H1 (cell line): Measurements from ENCODE around the gene FITM1. TPM values are rescaled to one million over a fixed set of nuclear protein-coding genes. Genes with fewer than 3 reads are reported as not detected.

Source experiments
- ASH2L ChIP-seq: fragments of 200-600, 300-600 bp; sonication (generic); IDR thresholded peaks from one replicate; pipeline ENCODE4 v1.7.1; 2017; ENCODE audit warnings: low read length
- EGR1 ChIP-seq: IDR thresholded peaks from 2 replicates; pipeline ENCODE4 v1.6.1; 2011; ENCODE audit warnings: low read depth, low read length, borderline replicate concordance
- HDAC2 ChIP-seq, 2 experiments: fragments of 300-600 bp in 1 of 2; sonication (generic) in 1 of 2; IDR thresholded peaks; 2 replicates each; pipeline ENCODE4 v1.6.1; 2011 to 2012; ENCODE audit warnings: low read depth in 2 of 2, low read length in 2 of 2, mild to moderate bottlenecking in 2 of 2, moderate library complexity in 2 of 2, borderline replicate concordance in 1 of 2, inconsistent platforms in 1 of 2
- PHF8 ChIP-seq: fragments of 200-600 bp; sonication (generic); conservative IDR thresholded peaks from 2 replicates; pipeline ENCODE4 v1.7.1; 2012; ENCODE audit warnings: low read depth, mild to moderate bottlenecking, inconsistent platforms, low read length, moderate library complexity
- polyA plus RNA-seq, 7 experiments: library from polyadenylated mRNA; depleted of rRNA in 3 of 7; stranded (reverse) in 5 of 7; unstranded in 2 of 7; fragments of >200 nt in 5 of 7; fragments of 200-250 nt in 2 of 7; gene quantifications; 1 replicate in 5 of 7; 2 replicates in 1 of 7; 4 replicates in 1 of 7; pipeline versions ENCODE4 v1.2.1 to v1.2.3, GENCODE V29; 2011 to 2013; ENCODE audit warnings: missing spikeins in 2 of 7, mixed read lengths in 2 of 7
- total RNA-seq: library from RNA; stranded (reverse); fragmentation: NEBNext Ultra II Directional; extraction: Animal tissue kit (Norgen Biotek cat#: 25700); gene quantifications from 2 replicates; pipeline ENCODE4 v1.2.1, GENCODE V29; 2021
- TF ChIP-seq, protein P1 (sequence below): fragments of 300-600 bp; sonication (generic); IDR thresholded peaks from 2 replicates; pipeline ENCODE4 v1.7.1; 2012; ENCODE audit warnings: low read length, moderate library complexity, mild to moderate bottlenecking, inconsistent platforms; ENCODE audit not compliant: insufficient replicate concordance
- TF ChIP-seq, protein P2 (sequence below): IDR thresholded peaks from 2 replicates; pipeline ENCODE4 v1.6.1; 2011; ENCODE audit warnings: low read length, improper control_type of control experiment

FITM1 gene
- total and polyA plus RNA-seq, 2 of the 8 experiments (the other 6 are each of a cell fraction or from before 2014, with no cell fraction given) = 0.53 to 0.76 TPM

DNA sequence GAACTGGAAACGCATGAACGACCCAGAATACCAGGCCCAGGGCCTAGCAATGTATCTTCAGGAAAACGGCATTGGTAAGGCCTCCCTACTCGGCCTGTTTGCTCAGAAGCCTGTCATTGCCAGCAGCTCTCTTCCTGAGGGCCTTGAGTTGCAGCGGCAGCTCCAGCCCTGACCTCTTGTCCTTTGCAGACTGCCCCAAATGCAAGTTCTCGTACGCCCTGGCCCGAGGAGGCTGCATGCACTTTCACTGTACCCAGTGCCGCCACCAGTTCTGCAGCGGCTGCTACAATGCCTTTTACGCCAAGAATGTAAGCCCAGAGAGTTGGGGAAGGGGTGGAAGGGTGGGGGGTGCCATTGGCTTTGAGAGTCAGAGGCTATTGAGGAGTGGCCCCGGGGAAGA is 26.9 kb downstream of the FITM1 start (continued):
- TF ChIP-seq, protein P1, sequence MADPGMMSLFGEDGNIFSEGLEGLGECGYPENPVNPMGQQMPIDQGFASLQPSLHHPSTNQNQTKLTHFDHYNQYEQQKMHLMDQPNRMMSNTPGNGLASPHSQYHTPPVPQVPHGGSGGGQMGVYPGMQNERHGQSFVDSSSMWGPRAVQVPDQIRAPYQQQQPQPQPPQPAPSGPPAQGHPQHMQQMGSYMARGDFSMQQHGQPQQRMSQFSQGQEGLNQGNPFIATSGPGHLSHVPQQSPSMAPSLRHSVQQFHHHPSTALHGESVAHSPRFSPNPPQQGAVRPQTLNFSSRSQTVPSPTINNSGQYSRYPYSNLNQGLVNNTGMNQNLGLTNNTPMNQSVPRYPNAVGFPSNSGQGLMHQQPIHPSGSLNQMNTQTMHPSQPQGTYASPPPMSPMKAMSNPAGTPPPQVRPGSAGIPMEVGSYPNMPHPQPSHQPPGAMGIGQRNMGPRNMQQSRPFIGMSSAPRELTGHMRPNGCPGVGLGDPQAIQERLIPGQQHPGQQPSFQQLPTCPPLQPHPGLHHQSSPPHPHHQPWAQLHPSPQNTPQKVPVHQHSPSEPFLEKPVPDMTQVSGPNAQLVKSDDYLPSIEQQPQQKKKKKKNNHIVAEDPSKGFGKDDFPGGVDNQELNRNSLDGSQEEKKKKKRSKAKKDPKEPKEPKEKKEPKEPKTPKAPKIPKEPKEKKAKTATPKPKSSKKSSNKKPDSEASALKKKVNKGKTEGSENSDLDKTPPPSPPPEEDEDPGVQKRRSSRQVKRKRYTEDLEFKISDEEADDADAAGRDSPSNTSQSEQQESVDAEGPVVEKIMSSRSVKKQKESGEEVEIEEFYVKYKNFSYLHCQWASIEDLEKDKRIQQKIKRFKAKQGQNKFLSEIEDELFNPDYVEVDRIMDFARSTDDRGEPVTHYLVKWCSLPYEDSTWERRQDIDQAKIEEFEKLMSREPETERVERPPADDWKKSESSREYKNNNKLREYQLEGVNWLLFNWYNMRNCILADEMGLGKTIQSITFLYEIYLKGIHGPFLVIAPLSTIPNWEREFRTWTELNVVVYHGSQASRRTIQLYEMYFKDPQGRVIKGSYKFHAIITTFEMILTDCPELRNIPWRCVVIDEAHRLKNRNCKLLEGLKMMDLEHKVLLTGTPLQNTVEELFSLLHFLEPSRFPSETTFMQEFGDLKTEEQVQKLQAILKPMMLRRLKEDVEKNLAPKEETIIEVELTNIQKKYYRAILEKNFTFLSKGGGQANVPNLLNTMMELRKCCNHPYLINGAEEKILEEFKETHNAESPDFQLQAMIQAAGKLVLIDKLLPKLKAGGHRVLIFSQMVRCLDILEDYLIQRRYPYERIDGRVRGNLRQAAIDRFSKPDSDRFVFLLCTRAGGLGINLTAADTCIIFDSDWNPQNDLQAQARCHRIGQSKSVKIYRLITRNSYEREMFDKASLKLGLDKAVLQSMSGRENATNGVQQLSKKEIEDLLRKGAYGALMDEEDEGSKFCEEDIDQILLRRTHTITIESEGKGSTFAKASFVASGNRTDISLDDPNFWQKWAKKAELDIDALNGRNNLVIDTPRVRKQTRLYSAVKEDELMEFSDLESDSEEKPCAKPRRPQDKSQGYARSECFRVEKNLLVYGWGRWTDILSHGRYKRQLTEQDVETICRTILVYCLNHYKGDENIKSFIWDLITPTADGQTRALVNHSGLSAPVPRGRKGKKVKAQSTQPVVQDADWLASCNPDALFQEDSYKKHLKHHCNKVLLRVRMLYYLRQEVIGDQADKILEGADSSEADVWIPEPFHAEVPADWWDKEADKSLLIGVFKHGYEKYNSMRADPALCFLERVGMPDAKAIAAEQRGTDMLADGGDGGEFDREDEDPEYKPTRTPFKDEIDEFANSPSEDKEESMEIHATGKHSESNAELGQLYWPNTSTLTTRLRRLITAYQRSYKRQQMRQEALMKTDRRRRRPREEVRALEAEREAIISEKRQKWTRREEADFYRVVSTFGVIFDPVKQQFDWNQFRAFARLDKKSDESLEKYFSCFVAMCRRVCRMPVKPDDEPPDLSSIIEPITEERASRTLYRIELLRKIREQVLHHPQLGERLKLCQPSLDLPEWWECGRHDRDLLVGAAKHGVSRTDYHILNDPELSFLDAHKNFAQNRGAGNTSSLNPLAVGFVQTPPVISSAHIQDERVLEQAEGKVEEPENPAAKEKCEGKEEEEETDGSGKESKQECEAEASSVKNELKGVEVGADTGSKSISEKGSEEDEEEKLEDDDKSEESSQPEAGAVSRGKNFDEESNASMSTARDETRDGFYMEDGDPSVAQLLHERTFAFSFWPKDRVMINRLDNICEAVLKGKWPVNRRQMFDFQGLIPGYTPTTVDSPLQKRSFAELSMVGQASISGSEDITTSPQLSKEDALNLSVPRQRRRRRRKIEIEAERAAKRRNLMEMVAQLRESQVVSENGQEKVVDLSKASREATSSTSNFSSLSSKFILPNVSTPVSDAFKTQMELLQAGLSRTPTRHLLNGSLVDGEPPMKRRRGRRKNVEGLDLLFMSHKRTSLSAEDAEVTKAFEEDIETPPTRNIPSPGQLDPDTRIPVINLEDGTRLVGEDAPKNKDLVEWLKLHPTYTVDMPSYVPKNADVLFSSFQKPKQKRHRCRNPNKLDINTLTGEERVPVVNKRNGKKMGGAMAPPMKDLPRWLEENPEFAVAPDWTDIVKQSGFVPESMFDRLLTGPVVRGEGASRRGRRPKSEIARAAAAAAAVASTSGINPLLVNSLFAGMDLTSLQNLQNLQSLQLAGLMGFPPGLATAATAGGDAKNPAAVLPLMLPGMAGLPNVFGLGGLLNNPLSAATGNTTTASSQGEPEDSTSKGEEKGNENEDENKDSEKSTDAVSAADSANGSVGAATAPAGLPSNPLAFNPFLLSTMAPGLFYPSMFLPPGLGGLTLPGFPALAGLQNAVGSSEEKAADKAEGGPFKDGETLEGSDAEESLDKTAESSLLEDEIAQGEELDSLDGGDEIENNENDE = no peak
- TF ChIP-seq ASH2L (no peak), PHF8 (no peak), EGR1 (no peak), HDAC2 (IDR thresholded peaks at IDR 0.05; ENCODE audit: borderline replicate concordance in 1 of 2, low read depth in 2 of 2, low read length in 2 of 2) (no peak)
- TF ChIP-seq, protein P2, sequence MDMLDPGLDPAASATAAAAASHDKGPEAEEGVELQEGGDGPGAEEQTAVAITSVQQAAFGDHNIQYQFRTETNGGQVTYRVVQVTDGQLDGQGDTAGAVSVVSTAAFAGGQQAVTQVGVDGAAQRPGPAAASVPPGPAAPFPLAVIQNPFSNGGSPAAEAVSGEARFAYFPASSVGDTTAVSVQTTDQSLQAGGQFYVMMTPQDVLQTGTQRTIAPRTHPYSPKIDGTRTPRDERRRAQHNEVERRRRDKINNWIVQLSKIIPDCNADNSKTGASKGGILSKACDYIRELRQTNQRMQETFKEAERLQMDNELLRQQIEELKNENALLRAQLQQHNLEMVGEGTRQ = no peak
